NOMO-1 (cell line): ENCODE measurements around the gene DAP.
A peak's percentile ranks its signal among the peaks of the same experiment; 100 is the strongest.
"Not testable (repeated sequence)": the region's sequence is repeated elsewhere in the genome, so short reads cannot be mapped to it uniquely, and the experiment has no call there.

Source experiments
- DNase-seq, 2 experiments: peaks; one replicate each; lab custom pipeline; 2025; ENCODE audit not compliant: unreplicated experiment in 2 of 2; lab: John Stamatoyannopoulos, UW

DAP gene

GRCh38 chr5:10761185-10761932 lies at the start of gene DAP:
Gene DAP (minus strand): TSS chr5:10761234. CDS start chr5:10761068, 166 bp downstream.
- DNase-seq: peak; percentile 95 to 98

DNA sequence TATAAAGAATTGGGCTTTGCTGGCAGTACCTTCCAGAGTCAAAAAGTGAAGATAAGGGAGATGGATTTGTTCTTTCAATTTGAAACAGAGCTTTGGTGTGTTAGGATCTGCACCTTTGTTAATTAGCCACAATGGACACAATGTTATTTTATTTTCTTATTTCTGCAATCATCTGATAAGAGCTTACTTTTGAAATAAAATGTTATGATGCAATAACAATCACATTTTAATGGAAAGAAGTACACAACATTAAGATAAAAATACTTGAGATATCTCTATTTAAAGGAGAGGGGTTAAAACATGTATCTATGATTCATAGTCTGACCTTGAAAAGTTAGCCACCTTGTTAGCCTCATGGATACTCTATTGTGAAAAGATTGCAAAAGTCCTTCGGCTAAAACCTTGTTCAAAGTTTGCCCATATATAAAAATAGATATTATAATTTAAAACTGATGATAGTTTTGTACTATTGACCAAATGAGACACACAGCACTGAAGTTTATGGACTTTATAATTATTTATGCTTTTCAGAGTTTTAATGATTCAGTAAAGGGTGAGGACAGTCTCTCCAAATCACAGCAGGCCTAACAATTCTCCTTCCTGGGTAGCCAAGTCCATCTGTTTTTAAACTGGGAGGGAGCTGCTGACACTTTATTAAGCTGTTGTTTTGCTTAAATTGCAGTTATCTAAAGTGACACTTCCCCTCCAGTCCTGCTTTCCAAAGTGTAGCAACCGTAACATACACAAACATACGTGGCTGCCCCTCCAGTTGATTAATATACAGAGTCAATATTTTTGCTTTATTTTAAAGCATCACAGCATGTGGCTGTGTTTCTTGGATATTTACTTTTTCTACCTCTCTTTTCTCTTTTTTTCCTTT lies 47.6 kb upstream of the DAP start:
- peak in 1 of 2 experiments; percentile 69 for DNase-seq

GRCh38 chr5:10801931-10802666 lies 41.1 kb upstream of the DAP start:
- no peak for DNase-seq

GRCh38 chr5:10800852-10801251 lies 39.8 kb upstream of the DAP start:
- no peak for DNase-seq

- DNase-seq: peak; percentile 86 to 99
Measured at GRCh38 chr5:10797261-10797660, 36.2 kb upstream of the DAP start.

DNA sequence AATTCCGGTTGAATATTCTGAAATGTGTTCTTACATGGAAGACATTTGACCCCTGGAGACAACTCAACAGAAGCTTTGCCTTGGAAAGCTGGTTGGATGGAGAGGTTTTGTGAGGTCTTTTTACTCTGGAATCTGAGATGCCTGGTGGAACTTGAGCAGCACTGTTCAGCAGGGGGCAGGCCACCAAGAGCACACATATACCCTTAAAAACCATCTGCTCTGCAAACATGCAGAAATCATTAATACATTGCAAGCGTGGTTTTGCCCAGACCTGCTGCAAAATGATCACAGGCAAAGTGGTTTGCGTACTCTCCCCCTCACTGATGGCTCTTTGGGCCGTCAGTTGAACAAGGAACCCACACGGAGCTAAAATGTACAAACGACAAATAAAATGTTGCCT lies 32.8 kb upstream of the DAP start:
- no peak for DNase-seq

- no peak for DNase-seq
Measured at GRCh38 chr5:10792336-10792735, 31.3 kb upstream of the DAP start.

DNA sequence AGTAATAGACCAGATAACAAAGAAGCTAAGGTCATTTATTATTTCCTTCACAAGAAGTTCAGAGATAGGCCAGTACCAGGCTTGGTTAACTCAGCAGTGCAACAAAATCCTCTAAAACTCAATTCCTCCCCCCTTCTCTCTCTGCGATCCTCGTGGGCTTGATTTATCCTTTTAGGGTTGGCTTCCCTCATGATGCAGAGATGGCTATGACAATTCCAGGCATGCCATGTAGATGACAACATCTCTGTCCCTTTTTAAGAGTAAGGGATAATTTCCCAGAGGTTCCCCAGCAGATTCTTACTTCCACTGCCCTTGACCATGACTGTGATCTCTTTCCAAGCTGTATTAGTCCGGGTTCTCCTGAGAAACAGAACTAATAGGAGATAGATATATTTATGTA lies 28.7 kb upstream of the DAP start:
- DNase-seq: no peak

- no peak for DNase-seq
Measured at GRCh38 chr5:10789021-10789420, 28.0 kb upstream of the DAP start.

DNA sequence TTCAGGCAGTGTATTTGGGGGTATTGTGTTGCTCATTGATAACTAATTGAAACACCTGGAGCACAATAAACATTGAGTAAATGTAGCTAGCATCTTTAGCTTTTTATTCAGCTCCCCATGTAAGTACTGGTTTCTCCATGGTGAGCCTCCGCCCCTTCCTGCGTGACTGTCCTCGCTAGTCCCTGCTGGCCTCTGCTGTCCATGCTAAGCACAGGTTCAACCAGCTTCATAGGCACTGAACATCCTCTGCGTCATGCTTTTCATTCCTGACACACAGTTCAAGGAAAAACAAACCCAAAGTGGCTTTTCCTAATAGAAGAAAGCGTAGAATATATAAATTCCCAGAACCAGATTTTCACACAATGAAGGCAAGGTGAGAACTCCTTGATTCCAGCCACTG lies 27.3 kb upstream of the DAP start:
- DNase-seq: no peak

DNA sequence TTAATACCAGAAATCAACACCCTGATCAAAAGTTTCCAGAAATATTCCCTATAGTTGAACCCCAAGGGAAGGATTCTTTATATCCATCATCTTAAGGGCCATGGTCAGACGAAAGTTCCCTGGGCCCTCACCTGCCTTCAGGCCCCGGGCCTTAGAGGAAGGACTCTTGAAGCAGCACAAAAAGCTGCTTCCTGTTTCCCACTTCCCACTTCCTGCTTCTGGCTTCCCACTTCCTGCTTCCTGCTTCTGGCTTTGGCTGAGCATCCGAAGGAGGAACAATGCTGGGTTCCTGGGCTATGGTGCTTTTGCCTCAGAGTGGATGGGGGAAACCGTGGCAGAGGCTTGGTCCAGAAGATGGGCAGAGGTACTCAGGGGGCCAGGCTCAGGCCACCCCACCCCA lies 25.8 kb upstream of the DAP start:
- no peak for DNase-seq

DNA sequence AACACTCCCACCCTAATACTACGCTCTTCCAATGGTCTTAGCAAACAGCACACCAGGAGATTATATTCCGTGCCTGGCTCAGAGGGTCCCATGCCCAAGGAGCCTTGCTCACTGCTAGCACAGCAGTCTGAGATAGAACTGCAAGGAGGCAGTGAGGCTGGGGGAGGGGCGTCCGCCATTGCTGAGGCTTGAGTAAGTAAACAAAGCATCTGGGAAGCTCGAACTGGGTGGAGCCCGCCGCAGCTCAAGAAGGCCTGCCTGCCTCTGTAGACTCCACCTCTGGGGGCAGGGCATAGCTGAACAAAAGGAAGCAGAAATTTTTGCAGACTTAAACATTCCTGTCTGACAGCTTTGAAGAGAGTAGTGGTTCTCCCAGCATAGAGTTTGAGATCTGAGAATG lies 19.2 kb upstream of the DAP start:
- DNase-seq: not testable (repeated sequence)

- DNase-seq: no peak
Measured at GRCh38 chr5:10779592-10779991, 18.6 kb upstream of the DAP start.

DNA sequence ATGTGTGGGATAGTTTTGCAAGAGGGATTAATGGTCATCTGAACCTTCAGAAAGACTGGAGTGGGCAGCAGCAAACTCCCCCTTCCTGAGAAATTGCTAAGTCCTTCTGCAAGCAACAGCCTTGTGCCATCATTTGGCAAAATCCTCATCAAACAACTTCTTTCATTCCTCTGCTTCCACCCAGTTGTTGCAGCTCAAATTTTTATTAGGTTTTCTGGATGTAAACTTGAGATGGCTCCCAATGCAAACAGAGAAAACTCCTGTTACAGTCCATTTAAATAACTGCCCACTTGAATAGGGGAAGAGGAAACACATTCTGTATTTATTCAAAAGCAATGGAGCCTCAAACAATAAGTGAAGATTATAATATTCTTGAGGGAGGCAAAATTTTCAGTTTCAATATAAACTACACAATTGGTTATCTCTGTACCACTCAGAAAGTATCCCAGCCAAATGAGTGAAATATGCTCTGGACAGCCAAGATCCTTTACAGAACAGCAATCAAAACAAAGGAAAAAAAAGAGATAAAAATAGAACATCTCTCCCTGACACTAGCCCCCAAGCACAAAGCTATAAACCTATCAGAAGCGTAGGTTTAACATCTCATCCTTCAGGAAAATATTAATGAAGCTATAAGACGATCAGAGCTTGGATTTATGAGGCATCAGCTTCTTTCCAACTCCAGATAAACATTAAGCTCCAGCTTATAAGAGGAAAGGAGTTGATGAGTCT lies 17.3 kb upstream of the DAP start:
- DNase-seq: no peak

GRCh38 chr5:10775646-10776045 lies 14.6 kb upstream of the DAP start:
- DNase-seq: no peak

GRCh38 chr5:10772901-10773585 lies 12.0 kb upstream of the DAP start:
- DNase-seq: no peak

GRCh38 chr5:10768328-10768899 lies 7.4 kb upstream of the DAP start:
- DNase-seq: peak; percentile 71 to 92

- peak; percentile 32 to 34 for DNase-seq
Measured at GRCh38 chr5:10762776-10763500, 1.9 kb upstream of the DAP start.
